SK-N-SH (cell line): ENCODE data around the gene ARHGAP15. TPM values are rescaled to one million over a fixed set of nuclear protein-coding genes. Genes with fewer than 3 reads are reported as not detected.

Experiments
- CTCF ChIA-PET: fragments of 300-600, 350-600 bp; formaldehyde crosslinking; extraction: SDS; loops from one replicate; lab custom pipeline; 2021; lab: Yijun Ruan, JAX
- POLR2A ChIA-PET: fragments of 350-600 bp; sonication (Branson Sonifier 250); formaldehyde crosslinking; extraction: SDS; loops from one replicate; lab custom pipeline; 2020; ENCODE audit warnings: antibody characterized with exemption, inconsistent platforms; lab: Yijun Ruan, JAX
- DNase-seq: peaks from one replicate; pipeline ENCODE4 v3.0.0; 2012
- H2AFZ ChIP-seq: fragments of 200-600 bp; sonication (generic); 2 replicates; pipeline ENCODE4 v1.8.1; 2016; ENCODE audit warnings: antibody characterized with exemption, mild to moderate bottlenecking, low read depth
- H3F3A ChIP-seq: fragments of 200-600 bp; sonication (generic); replicated peaks from 2 replicates; pipeline ENCODE3; 2016; ENCODE audit warnings: antibody characterized with exemption, mild to moderate bottlenecking; ENCODE audit not compliant: insufficient read depth
- H3K27ac ChIP-seq, 2 experiments: fragments of 200-500 bp in 1 of 2; fragments of 200-600 bp in 1 of 2; sonication (Bioruptor generic) in 1 of 2; sonication (generic), shearing (Covaris generic) in 1 of 2; 2 replicates each; pipeline versions ENCODE4 v1.5.1 to v1.6.1; 2014 to 2016; ENCODE audit warnings: low read depth in 2 of 2, inconsistent platforms in 1 of 2, low read length in 1 of 2, mild to moderate bottlenecking in 1 of 2, mixed read lengths in 1 of 2
- H3K27me3 ChIP-seq: fragments of 200-600 bp; sonication (generic), shearing (Covaris generic); 2 replicates; pipeline ENCODE4 v1.6.1; 2016; ENCODE audit warnings: mixed run types; ENCODE audit not compliant: insufficient read depth
- H3K36me3 ChIP-seq, 2 experiments: fragments of 200-500 bp in 1 of 2; fragments of 200-600 bp in 1 of 2; sonication (Bioruptor generic) in 1 of 2; sonication (generic) in 1 of 2; replicated peaks in 1 of 2; 2 replicates each; pipeline versions ENCODE3 to v1.5.1; 2014 to 2016; ENCODE audit warnings: low read length in 1 of 2, mild to moderate bottlenecking in 1 of 2; ENCODE audit not compliant: insufficient read depth in 2 of 2, control insufficient read depth in 1 of 2
- H3K4me1 ChIP-seq, 2 experiments: fragments of 200-500 bp in 1 of 2; fragments of 200-600 bp in 1 of 2; sonication (Bioruptor generic) in 1 of 2; sonication (generic), shearing (Covaris generic) in 1 of 2; 2 replicates each; pipeline versions ENCODE4 v1.5.1 to v1.6.1; 2014 to 2016; ENCODE audit warnings: low read depth in 1 of 2, low read length in 1 of 2, mixed run types in 1 of 2; ENCODE audit not compliant: insufficient read depth in 2 of 2, control insufficient read depth in 1 of 2
- H3K4me2 ChIP-seq: fragments of 200-600 bp; sonication (generic), shearing (Covaris generic); 2 replicates; pipeline ENCODE4 v1.6.1; 2017; ENCODE audit warnings: mixed run types
- H3K4me3 ChIP-seq, 2 experiments: fragments of 200-500 bp in 1 of 2; fragments of 200-600 bp in 1 of 2; sonication (Bioruptor generic) in 1 of 2; sonication (generic), shearing (Covaris generic) in 1 of 2; 2 replicates each; pipeline versions ENCODE4 v1.5.1 to v1.8.1; 2014 to 2016; ENCODE audit warnings: low read depth in 2 of 2, inconsistent platforms in 1 of 2, low read length in 1 of 2, mild to moderate bottlenecking in 1 of 2, mixed read lengths in 1 of 2, moderate library complexity in 1 of 2
- H3K79me2 ChIP-seq: fragments of 200-600 bp; sonication (generic); 2 replicates; pipeline ENCODE4 v1.8.1; 2017; ENCODE audit warnings: mild to moderate bottlenecking; ENCODE audit not compliant: insufficient read depth
- H3K9ac ChIP-seq: fragments of 200-600 bp; sonication (generic); 2 replicates; pipeline ENCODE4 v1.6.1; 2017; ENCODE audit warnings: mixed run types
- H3K9me2 ChIP-seq: fragments of 200-600 bp; sonication (generic); 2 replicates; pipeline ENCODE4 v1.6.1; 2017; ENCODE audit warnings: mixed run types
- H3K9me3 ChIP-seq: fragments of 200-600 bp; sonication (generic); 2 replicates; pipeline ENCODE4 v1.6.1; 2017; ENCODE audit warnings: mixed run types, mild to moderate bottlenecking, moderate library complexity
- H4K20me1 ChIP-seq: fragments of 200-600 bp; sonication (generic); 2 replicates; pipeline ENCODE4 v1.6.1; 2017; ENCODE audit warnings: mild to moderate bottlenecking, mixed run types; ENCODE audit not compliant: insufficient read depth
- ELF1 ChIP-seq: IDR thresholded peaks from 2 replicates; pipeline ENCODE4 v1.4.0; 2012
- EP300 ChIP-seq, 2 experiments: IDR thresholded peaks; 2 replicates each; pipeline versions ENCODE4 v1.4.0 to v1.6.1; 2012; ENCODE audit warnings: borderline replicate concordance in 1 of 2, low read depth in 1 of 2, low read length in 1 of 2
- EZH2phosphoT487 ChIP-seq: fragments of 200-600 bp; sonication (generic); IDR thresholded peaks from 2 replicates; pipeline ENCODE4 v1.6.1; 2017; ENCODE audit warnings: low read depth, mixed run types, mild to moderate bottlenecking, antibody characterized with exemption, moderate library complexity, borderline replicate concordance
- FOXJ3 ChIP-seq: sonication (generic); formaldehyde crosslinking; IDR thresholded peaks from 2 replicates; pipeline ENCODE4 v1.5.1; 2020; ENCODE audit warnings: mild to moderate bottlenecking, missing genetic modification reagents
- FOXM1 ChIP-seq: IDR thresholded peaks from 2 replicates; pipeline ENCODE4 v1.4.0; 2012; ENCODE audit warnings: low read depth, mild to moderate bottlenecking
- GABPA ChIP-seq: IDR thresholded peaks from 2 replicates; pipeline ENCODE4 v1.4.0; 2012; ENCODE audit warnings: low read depth, mild to moderate bottlenecking
- GATA2 ChIP-seq: sonication (generic); formaldehyde crosslinking; IDR thresholded peaks from 2 replicates; pipeline ENCODE4 v1.5.0; 2020; ENCODE audit warnings: mild to moderate bottlenecking, missing genetic modification reagents
- MXI1 ChIP-seq: IDR thresholded peaks from 2 replicates; pipeline ENCODE4 v1.6.1; 2012; ENCODE audit warnings: mild to moderate bottlenecking, low read depth, low read length, improper control_type of control experiment
- NFIC ChIP-seq: IDR thresholded peaks from 2 replicates; pipeline ENCODE4 v1.4.0; 2012; ENCODE audit warnings: borderline replicate concordance
- NRF1 ChIP-seq: IDR thresholded peaks from 2 replicates; pipeline ENCODE4 v1.6.1; 2012; ENCODE audit warnings: low read depth, mild to moderate bottlenecking, low read length
- POLR2AphosphoS5 ChIP-seq: IDR thresholded peaks from 2 replicates; pipeline ENCODE4 v1.6.1; 2012; ENCODE audit warnings: low read depth, low read length
- RAD21 ChIP-seq: IDR thresholded peaks from 2 replicates; pipeline ENCODE4 v1.6.1; 2012; ENCODE audit warnings: mild to moderate bottlenecking, low read length
- REST ChIP-seq: IDR thresholded peaks from 2 replicates; pipeline ENCODE4 v1.6.1; 2012; ENCODE audit warnings: mild to moderate bottlenecking, low read depth, low read length, moderate library complexity
- RFX5 ChIP-seq: IDR thresholded peaks from 2 replicates; pipeline ENCODE4 v1.6.1; 2012; ENCODE audit warnings: mild to moderate bottlenecking, improper control_type of control experiment, low read length
- SIN3A ChIP-seq: IDR thresholded peaks from 2 replicates; pipeline ENCODE4 v1.6.1; 2012; ENCODE audit warnings: low read depth, mild to moderate bottlenecking, low read length, moderate library complexity, borderline replicate concordance
- TEAD4 ChIP-seq: IDR thresholded peaks from 2 replicates; pipeline ENCODE4 v1.4.0; 2012; ENCODE audit warnings: mild to moderate bottlenecking, borderline replicate concordance; ENCODE audit not compliant: insufficient read depth
- USF1 ChIP-seq: IDR thresholded peaks from 2 replicates; pipeline ENCODE4 v1.4.0; 2012; ENCODE audit warnings: low read depth, borderline replicate concordance
- USF2 ChIP-seq: fragments of 150-350 bp; IDR thresholded peaks from 2 replicates; pipeline ENCODE4 v1.6.1; 2017; ENCODE audit warnings: antibody characterized with exemption, low read length, low read depth, borderline replicate concordance
- WGBS: methylation state at CpG from one replicate; pipeline ENCODE4 v1.1.6; 2017; ENCODE audit warnings: low lambda C conversion rate; 5-methylcytosine and 5-hydroxymethylcytosine counted together
- polyA plus RNA-seq, 3 experiments: library from polyadenylated mRNA; depleted of rRNA; stranded (reverse); fragments of >200 nt; gene quantifications; 2 replicates each; pipeline ENCODE4 v1.2.3, GENCODE V29; 2012
- TF ChIP-seq, protein P1 (sequence below): fragments of 150-350 bp; IDR thresholded peaks from 2 replicates; pipeline ENCODE4 v1.6.1; 2016; ENCODE audit warnings: mild to moderate bottlenecking, low read depth, low read length
- TF ChIP-seq, protein P2 (sequence below): IDR thresholded peaks from 2 replicates; pipeline ENCODE4 v1.4.0; 2012; ENCODE audit warnings: low read depth

The ARHGAP15 gene
- polyA plus RNA-seq, 1 of the 3 experiments (the other 2 are of a cell fraction) = not detected

DNA sequence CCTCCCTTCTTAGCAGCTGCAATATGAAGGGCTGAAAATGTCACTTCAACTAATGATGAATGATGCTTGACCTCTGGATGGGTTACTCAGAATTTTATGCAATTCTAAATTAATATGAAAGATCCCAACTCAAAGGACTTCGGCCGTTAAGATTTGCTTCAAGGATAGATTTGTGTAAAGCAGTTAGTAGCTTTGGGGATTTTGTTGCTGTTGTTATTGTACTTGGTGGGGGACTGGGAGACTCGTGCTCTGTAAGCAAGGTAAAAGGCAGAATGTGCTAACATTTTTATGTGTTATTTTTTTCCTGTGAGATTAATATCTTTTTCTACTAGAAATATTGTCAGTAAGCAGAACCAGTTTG, 478.8 kb downstream of the ARHGAP15 start (continued):
- TF ChIP-seq, protein P1, sequence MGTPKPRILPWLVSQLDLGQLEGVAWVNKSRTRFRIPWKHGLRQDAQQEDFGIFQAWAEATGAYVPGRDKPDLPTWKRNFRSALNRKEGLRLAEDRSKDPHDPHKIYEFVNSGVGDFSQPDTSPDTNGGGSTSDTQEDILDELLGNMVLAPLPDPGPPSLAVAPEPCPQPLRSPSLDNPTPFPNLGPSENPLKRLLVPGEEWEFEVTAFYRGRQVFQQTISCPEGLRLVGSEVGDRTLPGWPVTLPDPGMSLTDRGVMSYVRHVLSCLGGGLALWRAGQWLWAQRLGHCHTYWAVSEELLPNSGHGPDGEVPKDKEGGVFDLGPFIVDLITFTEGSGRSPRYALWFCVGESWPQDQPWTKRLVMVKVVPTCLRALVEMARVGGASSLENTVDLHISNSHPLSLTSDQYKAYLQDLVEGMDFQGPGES = no peak
- TF ChIP-seq FOXJ3 (no peak), TEAD4 (no peak)
- TF ChIP-seq, all 33 proteins: peak for 0

DNA sequence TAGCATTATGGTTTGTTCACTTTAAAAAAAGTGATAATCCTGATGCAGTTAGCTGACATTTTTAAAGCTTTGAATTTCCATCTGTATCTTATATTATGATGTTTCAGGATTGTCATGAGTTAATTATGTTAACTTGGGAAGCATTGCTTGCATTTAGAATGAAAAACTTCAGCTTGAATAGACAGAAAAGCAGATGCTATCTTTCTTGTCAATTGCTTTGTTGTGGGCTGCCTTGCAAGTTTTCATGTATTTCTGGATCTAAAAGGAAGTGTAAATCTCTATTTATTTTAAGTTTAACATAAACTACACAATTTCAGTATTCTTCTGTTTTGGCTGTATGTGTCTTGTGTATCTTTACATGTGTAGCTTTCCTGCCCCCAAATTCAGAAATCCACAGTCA, 479.5 kb downstream of the ARHGAP15 start:
- no peaks in the 10 kb centered on the region for H3K36me3 ChIP-seq
- peaks cover 10 to 13% of the 10 kb centered on the region in 2 experiments; a peak in 3 of 4 replicates for H3K4me1 ChIP-seq
- H3K9me3 ChIP-seq = no peaks in the 10 kb centered on the region
- H3K9ac ChIP-seq = no peak overlapping the region
- H3K79me2 ChIP-seq = no peaks in the 10 kb centered on the region
- DNase-seq = peak; percentile 2
- no peaks in the 10 kb centered on the region for H3K9me2 ChIP-seq
- POLR2A ChIA-PET = no interaction called here
- H2AFZ ChIP-seq = no peak overlapping the region
- H4K20me1 ChIP-seq = no peaks in the 10 kb centered on the region
- peak overlapping the region in 1 of 2 experiments; percentile 68; a peak in 1 of 4 replicates for H3K27ac ChIP-seq
- TF ChIP-seq POLR2AphosphoS5 (no peak), GATA2 (CRISPR knock-in tag) (peak; percentile 66), RAD21 (no peak; the same call in 1 of the 2 replicates), EP300 (IDR thresholded peaks at IDR 0.05; ENCODE audit: borderline replicate concordance in 1 of 2, low read depth in 1 of 2, low read length in 1 of 2) (peak in 1 of 2 experiments; percentile 23; a peak in 1 of 4 replicates)
- TF ChIP-seq, all 33 proteins: peak for 2
- Histone ChIP-seq H3K4me2 (no peak overlapping the region), H3K27me3 (no peaks in the 10 kb centered on the region), H3K4me3 (no peak overlapping the region), H3F3A (no peaks in the 10 kb centered on the region)
- CTCF ChIA-PET = no interaction called here

GRCh38 chr2:143611336-143611735, 482.1 kb downstream of the ARHGAP15 start:
- WGBS = 68% methylated on average over 4 of the region's 4 CpGs
- H3K9me3 ChIP-seq = no peaks in the 10 kb centered on the region
- no peaks in the 10 kb centered on the region for H3K79me2 ChIP-seq
- H3K9me2 ChIP-seq = no peaks in the 10 kb centered on the region
- no peak for DNase-seq
- no peaks in the 10 kb centered on the region for H3F3A ChIP-seq
- no peak overlapping the region for H2AFZ ChIP-seq
- no peak overlapping the region for H3K4me3 ChIP-seq
- CTCF ChIA-PET = no interaction called here
- POLR2A ChIA-PET = no interaction called here
- peaks cover 10 to 16% of the 10 kb centered on the region in 2 experiments; a peak in 3 of 4 replicates for H3K4me1 ChIP-seq
- H3K9ac ChIP-seq = no peak overlapping the region
- H3K27me3 ChIP-seq = no peaks in the 10 kb centered on the region
- H3K4me2 ChIP-seq = no peak overlapping the region
- no peak overlapping the region for H3K27ac ChIP-seq
- no peaks in the 10 kb centered on the region for H3K36me3 ChIP-seq
- TF ChIP-seq USF1 = no peak
- no peak for TF ChIP-seq MXI1
- TF ChIP-seq EZH2phosphoT487 = no peak
- no peak for TF ChIP-seq ELF1
- TF ChIP-seq TEAD4 = no peak
- no peak for TF ChIP-seq RFX5
- TF ChIP-seq SIN3A = no peak
- TF ChIP-seq GATA2 (CRISPR knock-in tag) = no peak
- no peak for TF ChIP-seq GABPA
- no peak for TF ChIP-seq REST
- TF ChIP-seq FOXM1 = no peak
- TF ChIP-seq USF2 = no peak
- TF ChIP-seq NRF1 = no peak
- TF ChIP-seq, protein P2, sequence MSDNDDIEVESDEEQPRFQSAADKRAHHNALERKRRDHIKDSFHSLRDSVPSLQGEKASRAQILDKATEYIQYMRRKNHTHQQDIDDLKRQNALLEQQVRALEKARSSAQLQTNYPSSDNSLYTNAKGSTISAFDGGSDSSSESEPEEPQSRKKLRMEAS = no peak
- TF ChIP-seq EP300 (IDR thresholded peaks at IDR 0.05; ENCODE audit: borderline replicate concordance in 1 of 2, low read depth in 1 of 2, low read length in 1 of 2) = no peak
- no peak for TF ChIP-seq NFIC
- no peaks in the 10 kb centered on the region for H4K20me1 ChIP-seq
